Bronchial epithelial cell (primary cell): ENCODE measurements around the gene NLRP1. TPM values are rescaled to one million over a fixed set of nuclear protein-coding genes. Genes with fewer than 3 reads are reported as not detected.

ENCODE experiments used
- DNase-seq: peaks from one replicate; pipeline ENCODE4 v3.0.0-alpha.2; 2010; ENCODE audit warnings: low read depth
- FAIRE-seq: peaks from 2 replicates; lab custom pipeline; 2011; peaks lifted over from hg19 to GRCh38; lab: Jason Lieb, UNC
- H3K27me3 ChIP-seq: 2 replicates; pipeline ENCODE4 v1.5.1; 2011; ENCODE audit warnings: low read length; ENCODE audit not compliant: control insufficient read depth, insufficient read depth
- H3K36me3 ChIP-seq: 2 replicates; pipeline ENCODE4 v1.5.1; 2011; ENCODE audit warnings: low read length; ENCODE audit not compliant: control insufficient read depth, insufficient read depth
- H3K4me3 ChIP-seq: 2 replicates; pipeline ENCODE4 v1.5.1; 2011; ENCODE audit warnings: mild to moderate bottlenecking, low read depth, low read length, control low read depth
- total RNA-seq: library from RNA; depleted of rRNA; stranded (reverse); fragments of >200 nt; gene quantifications from 2 replicates; pipeline ENCODE4 v1.2.1, GENCODE V29; 2014
- TF ChIP-seq, protein P1 (sequence below): IDR thresholded peaks from 2 replicates; pipeline ENCODE4 v1.5.1; 2011; ENCODE audit warnings: mild to moderate bottlenecking, moderate library complexity, low read length, control low read depth, inconsistent platforms; ENCODE audit not compliant: insufficient read depth, severe bottlenecking

The NLRP1 gene
- total RNA-seq, 1 donor from 2014 or later: 12.9 TPM

DNA sequence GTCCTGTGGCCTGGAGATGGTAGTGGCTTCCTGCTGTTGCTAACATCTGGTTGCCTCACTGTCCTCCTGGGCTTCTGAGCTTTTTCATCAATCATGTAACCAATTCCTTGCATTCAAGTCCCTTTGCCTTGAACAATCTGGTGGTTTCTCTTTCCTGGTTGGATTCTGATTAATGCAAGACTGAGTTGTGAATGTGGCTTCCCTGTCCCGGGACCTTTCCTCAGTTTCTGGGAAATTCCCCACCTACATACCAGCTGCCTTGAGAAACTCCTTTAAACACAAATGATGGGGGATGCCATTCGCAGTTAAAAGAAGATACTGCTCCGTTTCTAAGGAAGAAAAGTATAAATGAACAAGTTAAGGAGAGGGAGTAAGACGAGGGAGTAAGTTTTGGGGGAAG, 39.9 kb upstream of the NLRP1 start:
- DNase-seq: no peak
- no peak for FAIRE-seq
- TF ChIP-seq, protein P1, sequence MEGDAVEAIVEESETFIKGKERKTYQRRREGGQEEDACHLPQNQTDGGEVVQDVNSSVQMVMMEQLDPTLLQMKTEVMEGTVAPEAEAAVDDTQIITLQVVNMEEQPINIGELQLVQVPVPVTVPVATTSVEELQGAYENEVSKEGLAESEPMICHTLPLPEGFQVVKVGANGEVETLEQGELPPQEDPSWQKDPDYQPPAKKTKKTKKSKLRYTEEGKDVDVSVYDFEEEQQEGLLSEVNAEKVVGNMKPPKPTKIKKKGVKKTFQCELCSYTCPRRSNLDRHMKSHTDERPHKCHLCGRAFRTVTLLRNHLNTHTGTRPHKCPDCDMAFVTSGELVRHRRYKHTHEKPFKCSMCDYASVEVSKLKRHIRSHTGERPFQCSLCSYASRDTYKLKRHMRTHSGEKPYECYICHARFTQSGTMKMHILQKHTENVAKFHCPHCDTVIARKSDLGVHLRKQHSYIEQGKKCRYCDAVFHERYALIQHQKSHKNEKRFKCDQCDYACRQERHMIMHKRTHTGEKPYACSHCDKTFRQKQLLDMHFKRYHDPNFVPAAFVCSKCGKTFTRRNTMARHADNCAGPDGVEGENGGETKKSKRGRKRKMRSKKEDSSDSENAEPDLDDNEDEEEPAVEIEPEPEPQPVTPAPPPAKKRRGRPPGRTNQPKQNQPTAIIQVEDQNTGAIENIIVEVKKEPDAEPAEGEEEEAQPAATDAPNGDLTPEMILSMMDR: no peak
- no peak overlapping the region for H3K4me3 ChIP-seq
- H3K36me3 ChIP-seq: no peaks in the 10 kb centered on the region
- no peaks in the 10 kb centered on the region for H3K27me3 ChIP-seq

- TF ChIP-seq, protein P1: no peak
- H3K27me3 ChIP-seq: no peaks in the 10 kb centered on the region
- no peak for FAIRE-seq
Measured at GRCh38 chr17:5621729-5622128, 37.4 kb upstream of the NLRP1 start.

DNA sequence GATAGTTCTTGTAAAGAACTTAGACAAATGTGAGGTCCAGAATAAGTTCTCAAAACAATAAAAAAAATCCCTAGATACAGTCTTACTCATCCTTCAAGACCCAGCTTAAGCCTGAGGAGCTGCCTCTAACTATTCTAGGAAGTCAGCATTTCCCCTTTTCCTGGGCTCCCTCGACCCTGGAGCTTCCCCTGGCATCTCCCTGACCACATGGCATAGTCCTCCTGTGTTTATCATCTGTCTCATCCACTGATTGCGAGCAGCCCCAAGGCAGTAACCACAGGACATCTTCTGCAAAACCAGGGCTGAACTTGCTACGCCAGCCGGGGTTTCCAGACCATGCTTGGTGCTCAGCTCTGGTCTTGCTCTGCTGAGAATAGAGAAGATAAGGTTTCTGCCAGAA, 36.7 kb upstream of the NLRP1 start:
- DNase-seq: no peak
- H3K27me3 ChIP-seq: no peaks in the 10 kb centered on the region
- H3K36me3 ChIP-seq: no peaks in the 10 kb centered on the region
- no peak for FAIRE-seq
- TF ChIP-seq, protein P1: no peak
- no peak overlapping the region for H3K4me3 ChIP-seq

More at GRCh38 chr17:5621729-5622128, 37.4 kb upstream of the NLRP1 start:
- Histone ChIP-seq H3K36me3 (no peaks in the 10 kb centered on the region), H3K4me3 (no peak overlapping the region)
- no peak for DNase-seq

- no peak for FAIRE-seq
- H3K27me3 ChIP-seq: no peaks in the 10 kb centered on the region
- no peak overlapping the region for H3K4me3 ChIP-seq
- no peak for DNase-seq
- TF ChIP-seq, protein P1: no peak
- H3K36me3 ChIP-seq: no peaks in the 10 kb centered on the region
Measured at GRCh38 chr17:5619088-5619740, 34.9 kb upstream of the NLRP1 start.

GRCh38 chr17:5618476-5618875, 34.2 kb upstream of the NLRP1 start:
- DNase-seq: peak; percentile 7
- no peak for FAIRE-seq
- H3K4me3 ChIP-seq: no peak overlapping the region
- H3K36me3 ChIP-seq: no peaks in the 10 kb centered on the region
- H3K27me3 ChIP-seq: no peaks in the 10 kb centered on the region
- TF ChIP-seq, protein P1: no peak

DNA sequence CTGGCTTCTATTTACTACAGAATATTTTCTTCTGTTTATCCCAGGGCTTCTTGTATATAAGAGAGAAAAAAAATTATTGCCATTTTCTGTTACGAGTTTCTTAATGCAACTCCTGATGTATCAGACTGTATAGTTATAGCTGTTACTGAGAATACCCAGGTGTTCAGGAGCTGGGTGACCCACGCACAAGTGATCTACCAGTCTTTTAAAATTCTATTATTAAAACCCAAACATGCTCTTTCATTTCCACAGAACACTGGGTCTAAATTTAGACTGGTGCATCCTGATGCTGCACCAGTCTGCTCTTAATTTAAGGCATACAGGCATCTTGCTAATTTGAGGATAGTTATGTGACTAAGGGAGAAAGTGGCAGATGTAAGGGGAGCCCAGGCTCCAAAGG, 31.2 kb upstream of the NLRP1 start:
- TF ChIP-seq, protein P1: no peak
- no peak overlapping the region for H3K4me3 ChIP-seq
- H3K27me3 ChIP-seq: no peaks in the 10 kb centered on the region
- DNase-seq: no peak
- no peaks in the 10 kb centered on the region for H3K36me3 ChIP-seq
- FAIRE-seq: no peak
